IMR-90 (cell line): Measurements from ENCODE around the gene EPS8.

Experiments
- CTCF ChIP-seq: conservative IDR thresholded peaks from 2 replicates; pipeline ENCODE4 v1.5.1; 2012; ENCODE audit warnings: mild to moderate bottlenecking, low read depth, low read length, improper control_type of control experiment
- FOS ChIP-seq: fragments of 150-350 bp; IDR thresholded peaks from 2 replicates; pipeline ENCODE4 v1.6.1; 2016; ENCODE audit warnings: low read depth, low read length
- MAZ ChIP-seq: IDR thresholded peaks from 2 replicates; pipeline ENCODE4 v1.6.1; 2012; ENCODE audit warnings: low read depth, mild to moderate bottlenecking, low read length, improper control_type of control experiment, moderate library complexity, borderline replicate concordance
- MXI1 ChIP-seq: IDR thresholded peaks from 2 replicates; pipeline ENCODE4 v1.6.1; 2012; ENCODE audit warnings: low read depth, mild to moderate bottlenecking, low read length, moderate library complexity, borderline replicate concordance
- NFE2L2 ChIP-seq: fragments of 150-350 bp; IDR thresholded peaks from 2 replicates; pipeline ENCODE4 v1.6.1; 2016; ENCODE audit warnings: low read depth, mild to moderate bottlenecking, low read length
- POLR2A ChIP-seq: IDR thresholded peaks from 2 replicates; pipeline ENCODE4 v1.6.1; 2012; ENCODE audit warnings: mild to moderate bottlenecking, low read depth, low read length
- RCOR1 ChIP-seq: IDR thresholded peaks from 2 replicates; pipeline ENCODE4 v1.6.1; 2012; ENCODE audit warnings: mild to moderate bottlenecking, low read length, improper control_type of control experiment; ENCODE audit not compliant: insufficient replicate concordance
- RFX5 ChIP-seq: IDR thresholded peaks from 2 replicates; pipeline ENCODE4 v1.8.0; 2012; ENCODE audit warnings: low read depth, mild to moderate bottlenecking, low read length, moderate library complexity
- USF2 ChIP-seq: fragments of 150-350 bp; IDR thresholded peaks from 2 replicates; pipeline ENCODE4 v1.6.1; 2017; ENCODE audit warnings: mild to moderate bottlenecking, antibody characterized with exemption, low read length, low read depth

DNA sequence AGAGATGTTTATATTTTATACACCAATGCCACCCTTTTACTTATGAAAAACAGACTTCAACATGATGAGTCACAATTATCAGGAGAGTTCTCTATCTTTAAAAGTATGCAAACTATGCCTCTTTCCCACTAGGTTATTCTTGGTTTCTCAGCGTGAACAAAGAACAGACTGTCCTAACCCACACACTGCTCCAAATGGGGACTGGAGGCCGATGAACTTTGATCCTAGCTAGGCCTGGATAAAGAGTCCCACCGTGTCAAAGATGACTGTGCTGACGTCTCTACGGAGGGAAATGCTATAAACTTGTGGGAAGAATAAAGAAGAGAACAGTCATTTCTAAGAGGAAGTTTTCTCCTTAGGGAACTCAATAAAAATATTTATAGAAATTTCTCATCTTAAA is 160.1 kb downstream of the EPS8 start:
- TF ChIP-seq CTCF (no peak), FOS (peak; percentile 69; the same call in 1 of the 2 replicates), NFE2L2 (peak; percentile 34; the same call in 1 of the 2 replicates), MAZ (no peak), RFX5 (no peak), POLR2A (peak; percentile 41; the same call in 1 of the 2 replicates), RCOR1 (no peak), MXI1 (no peak), USF2 (no peak)
